IPS-18c (cell line): ENCODE measurements around the gene PPP1R12C.
"Not testable (repeated sequence)": the region's sequence is repeated elsewhere in the genome, so short reads cannot be mapped to it uniquely, and the experiment has no call there.

ENCODE experiments used
- H3K4me3 ChIP-seq: 2 replicates; pipeline ENCODE4 v1.7.0; 2013; ENCODE audit warnings: low read depth, mild to moderate bottlenecking, low read length, moderate library complexity; ENCODE audit not compliant: insufficient read depth
- H3K9me3 ChIP-seq: one replicate; pipeline ENCODE4 v1.6.1; 2013; ENCODE audit warnings: mild to moderate bottlenecking, low read length, moderate library complexity; ENCODE audit not compliant: control insufficient read depth, insufficient read depth

Gene PPP1R12C

GRCh38 chr19:55070466-55071128 lies 46.8 kb downstream of the PPP1R12C start:
- peaks cover 2% of the 10 kb centered on the region for H3K9me3 ChIP-seq
- no peak overlapping the region for H3K4me3 ChIP-seq

- peaks cover 2% of the 10 kb centered on the region for H3K9me3 ChIP-seq
- H3K4me3 ChIP-seq: no peak overlapping the region
Measured at GRCh38 chr19:55069865-55070197, 47.6 kb downstream of the PPP1R12C start.

- Histone ChIP-seq H3K4me3 (peak overlapping the region; percentile 42), H3K9me3 (peaks cover 2% of the 10 kb centered on the region)
Measured at GRCh38 chr19:55068950-55069864, 48.2 kb downstream of the PPP1R12C start.

- H3K4me3 ChIP-seq: no peak overlapping the region
- H3K9me3 ChIP-seq: no peaks in the 10 kb centered on the region
Measured at GRCh38 chr19:55067869-55068268, 49.6 kb downstream of the PPP1R12C start.

GRCh38 chr19:55066107-55066709 lies 51.2 kb downstream of the PPP1R12C start:
- H3K9me3 ChIP-seq: no peaks in the 10 kb centered on the region
- no peak overlapping the region for H3K4me3 ChIP-seq

GRCh38 chr19:55065516-55065915 lies 51.9 kb downstream of the PPP1R12C start:
- not testable (repeated sequence) for H3K9me3 ChIP-seq, H3K4me3 ChIP-seq

- H3K4me3 ChIP-seq: no peak overlapping the region
Measured at GRCh38 chr19:55063492-55063843, 54.0 kb downstream of the PPP1R12C start.

GRCh38 chr19:55062735-55063491 lies 54.5 kb downstream of the PPP1R12C start, which contains the start of gene RDH13:
Gene RDH13 (minus strand): TSS chr19:55063148. CDS start chr19:55063032, 116 bp downstream.
- H3K4me3 ChIP-seq: peak within 1 kb of the TSS; percentile 75
- no peaks in the 10 kb centered on the region for H3K9me3 ChIP-seq

More at GRCh38 chr19:55063492-55063843, 54.0 kb downstream of the PPP1R12C start:
- H3K9me3 ChIP-seq: no peaks in the 10 kb centered on the region

GRCh38 chr19:55060287-55060686 lies 57.1 kb downstream of the PPP1R12C start:
- H3K4me3 ChIP-seq, H3K9me3 ChIP-seq: not testable (repeated sequence)

- peaks cover 2% of the 10 kb centered on the region for H3K9me3 ChIP-seq
- no peak overlapping the region for H3K4me3 ChIP-seq
Measured at GRCh38 chr19:55058781-55059610, 58.4 kb downstream of the PPP1R12C start.

GRCh38 chr19:55056827-55057226 lies 60.6 kb downstream of the PPP1R12C start:
- peaks cover 2% of the 10 kb centered on the region for H3K9me3 ChIP-seq
- H3K4me3 ChIP-seq: no peak overlapping the region

- peaks cover 2% of the 10 kb centered on the region for H3K9me3 ChIP-seq
- H3K4me3 ChIP-seq: no peak overlapping the region
Measured at GRCh38 chr19:55053735-55054134, 63.7 kb downstream of the PPP1R12C start.

GRCh38 chr19:55050749-55051532 lies 66.5 kb downstream of the PPP1R12C start:
- Histone ChIP-seq H3K4me3 (no peak overlapping the region), H3K9me3 (no peaks in the 10 kb centered on the region)

- Histone ChIP-seq H3K9me3 (no peaks in the 10 kb centered on the region), H3K4me3 (no peak overlapping the region)
Measured at GRCh38 chr19:55048446-55048845, 69.0 kb downstream of the PPP1R12C start.

- H3K9me3 ChIP-seq: no peaks in the 10 kb centered on the region
- no peak overlapping the region for H3K4me3 ChIP-seq
Measured at GRCh38 chr19:55047951-55048350, 69.5 kb downstream of the PPP1R12C start.
